ENCODE measurements around the gene LIMK2.
"Not testable (repeated sequence)": the region's sequence is repeated elsewhere in the genome, so short reads cannot be mapped to it uniquely, and the experiment has no call there.

The LIMK2 gene

DNA sequence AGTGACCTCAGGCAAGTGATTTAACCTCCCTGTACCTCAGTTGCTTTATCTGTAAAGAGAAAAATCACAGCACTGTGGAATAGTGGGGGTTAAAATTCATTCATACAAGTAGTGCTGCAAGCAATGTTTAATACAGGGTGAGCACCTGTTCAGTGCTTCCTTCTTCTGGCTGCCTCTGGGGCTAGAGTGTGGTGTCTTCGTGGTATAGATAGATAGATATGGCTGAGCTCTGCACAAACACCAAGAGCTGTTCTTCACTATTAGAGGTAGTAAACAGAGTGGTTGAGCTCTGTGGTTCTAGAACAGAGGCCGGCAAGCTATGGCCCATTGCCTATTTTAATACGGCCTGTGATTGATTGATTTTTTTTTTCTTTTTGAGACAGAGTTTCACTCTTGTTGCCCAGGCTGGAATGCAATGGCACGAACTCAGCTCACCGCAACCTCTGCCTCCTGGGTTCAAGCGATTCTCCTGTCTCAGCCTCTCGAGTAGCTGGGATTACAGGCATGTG, 32.9 kb downstream of the LIMK2 start:
- no peak for DNase-seq

DNA sequence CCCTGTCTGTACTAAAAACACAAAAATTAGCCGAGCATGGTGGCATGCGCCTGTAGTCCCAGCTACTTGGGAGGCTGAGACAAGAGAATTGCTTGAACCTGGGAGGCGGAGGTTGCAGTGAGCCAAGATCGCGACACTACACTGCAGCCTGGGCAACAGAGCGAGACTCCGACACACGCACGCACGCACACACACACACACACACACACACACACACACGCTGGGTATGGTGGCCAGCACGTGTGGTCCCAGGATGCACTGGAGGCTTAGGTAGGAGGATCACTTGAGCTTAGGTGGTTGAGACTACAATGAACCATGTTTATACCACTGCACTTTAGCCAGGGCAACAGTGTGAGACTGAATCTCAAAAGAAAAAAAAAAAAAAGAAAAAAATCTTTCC, 33.9 kb downstream of the LIMK2 start:
- DNase-seq = not testable (repeated sequence)

DNA sequence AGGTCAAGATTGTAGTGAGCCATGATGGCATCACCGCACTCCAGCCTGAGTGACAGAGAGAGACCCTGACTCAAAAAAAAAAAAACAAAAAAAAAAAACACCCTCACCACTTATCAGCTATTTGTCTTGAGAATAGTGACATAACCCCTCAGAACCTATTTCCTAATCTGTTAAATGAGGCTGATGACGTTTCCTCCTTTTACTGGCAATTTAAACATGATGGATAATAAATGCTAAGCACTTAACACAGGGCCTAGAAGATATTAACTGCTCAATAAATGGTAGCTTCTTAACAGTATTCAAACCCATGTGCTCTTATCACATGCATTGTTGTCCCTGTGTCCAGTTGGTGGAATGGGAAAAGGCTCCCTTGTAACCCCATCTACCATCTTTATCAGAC, 34.6 kb downstream of the LIMK2 start:
- DNase-seq = no peak

DNA sequence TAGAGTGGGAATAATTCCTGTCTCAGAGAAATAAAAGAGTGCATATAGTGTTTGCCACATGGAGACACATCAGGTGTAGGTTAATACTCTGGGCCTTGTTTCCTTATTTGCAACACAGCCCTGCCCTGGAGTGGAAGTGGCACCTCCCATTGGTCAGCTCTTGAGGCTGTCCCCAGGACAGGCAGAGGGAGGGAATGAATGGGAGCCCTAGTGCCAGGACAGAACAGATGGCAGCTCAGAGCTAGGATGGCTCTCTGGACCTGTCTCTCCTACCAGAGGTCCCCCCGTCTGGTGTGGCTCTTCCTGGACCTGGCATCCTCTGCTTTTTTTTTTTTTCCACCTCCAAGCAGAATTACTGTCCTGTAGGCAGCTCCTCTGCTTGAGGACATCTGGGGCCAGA, 35.6 kb downstream of the LIMK2 start:
- DNase-seq = no peak

DNA sequence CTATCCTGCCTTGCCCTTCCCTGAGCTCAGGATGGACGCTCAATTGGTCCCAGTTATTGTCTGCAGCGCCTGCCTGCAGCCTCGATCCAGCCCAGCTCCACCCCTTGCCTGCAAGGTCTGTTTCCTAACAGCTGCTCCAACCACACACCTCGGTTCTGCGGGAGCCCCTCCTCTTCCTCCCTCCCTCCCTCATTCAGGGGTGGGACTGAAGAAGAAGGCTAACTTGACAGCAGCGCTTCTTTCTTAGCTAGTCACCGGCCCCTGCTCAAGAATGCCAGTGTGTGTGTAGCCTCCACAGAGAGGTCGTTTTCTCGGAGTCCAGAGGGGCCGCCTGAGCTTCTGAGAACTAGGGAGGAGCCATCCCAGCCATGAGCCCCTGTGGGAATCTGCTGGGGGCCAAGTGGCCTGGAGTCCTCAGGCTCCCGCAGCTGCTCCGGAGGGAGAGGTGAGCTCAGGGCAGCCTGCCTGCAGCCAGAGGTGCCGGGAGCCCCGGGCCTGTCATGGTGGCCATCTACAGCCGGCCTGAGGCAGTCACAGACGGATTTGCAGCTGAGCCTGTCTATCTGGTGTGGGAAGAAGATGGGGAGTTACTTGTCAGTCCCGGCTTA, 36.1 kb downstream of the LIMK2 start:
- DNase-seq = peak; percentile 33 to 48 (median 39)

DNA sequence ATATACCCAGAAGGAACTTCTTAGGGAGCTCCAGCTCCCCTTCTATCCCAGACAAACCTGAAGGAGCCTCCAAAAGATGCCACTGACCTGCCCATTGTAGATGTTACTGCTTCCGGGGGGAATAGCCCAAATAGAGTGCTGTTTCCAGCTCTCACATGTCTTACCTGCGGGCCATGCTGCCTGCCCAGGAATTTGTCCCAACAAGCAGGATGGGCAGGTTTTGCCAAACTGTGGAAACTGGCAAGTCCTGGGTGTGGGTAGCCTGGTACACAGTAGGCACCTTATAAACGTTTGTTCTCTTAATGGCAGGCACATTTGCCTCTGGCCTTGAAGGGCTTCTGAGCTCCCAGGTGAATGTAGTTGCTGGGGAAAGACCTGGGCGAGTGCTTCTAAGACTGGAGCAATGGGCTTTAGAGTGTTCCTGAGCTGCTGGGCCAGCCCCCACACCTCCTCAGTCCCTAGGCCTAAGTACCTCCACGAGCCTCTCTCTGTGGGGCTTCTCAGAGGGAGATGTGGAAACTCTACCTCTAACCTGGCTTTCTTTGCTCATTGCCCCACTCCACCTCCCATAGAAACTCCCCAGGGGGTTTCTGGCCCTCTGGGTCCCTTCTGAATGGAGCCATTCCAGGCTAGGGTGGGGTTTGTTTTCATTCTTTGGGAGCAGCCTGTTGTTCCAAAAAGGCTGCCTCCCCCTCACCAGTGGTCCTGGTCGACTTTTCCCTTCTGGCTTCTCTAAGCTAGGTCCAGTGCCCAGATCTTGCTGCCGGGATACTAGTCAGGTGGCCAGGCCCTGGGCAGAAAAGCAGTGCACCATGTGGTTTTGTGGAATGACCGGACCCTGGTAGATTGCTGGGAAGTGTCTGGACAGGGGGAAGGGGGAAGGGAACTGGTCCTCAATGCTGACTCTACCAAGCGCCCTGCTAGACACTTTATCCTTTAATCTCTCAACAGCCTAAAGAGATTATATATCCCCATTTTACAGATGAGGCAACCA, 37.2 kb downstream of the LIMK2 start:
- DNase-seq = no peak

DNA sequence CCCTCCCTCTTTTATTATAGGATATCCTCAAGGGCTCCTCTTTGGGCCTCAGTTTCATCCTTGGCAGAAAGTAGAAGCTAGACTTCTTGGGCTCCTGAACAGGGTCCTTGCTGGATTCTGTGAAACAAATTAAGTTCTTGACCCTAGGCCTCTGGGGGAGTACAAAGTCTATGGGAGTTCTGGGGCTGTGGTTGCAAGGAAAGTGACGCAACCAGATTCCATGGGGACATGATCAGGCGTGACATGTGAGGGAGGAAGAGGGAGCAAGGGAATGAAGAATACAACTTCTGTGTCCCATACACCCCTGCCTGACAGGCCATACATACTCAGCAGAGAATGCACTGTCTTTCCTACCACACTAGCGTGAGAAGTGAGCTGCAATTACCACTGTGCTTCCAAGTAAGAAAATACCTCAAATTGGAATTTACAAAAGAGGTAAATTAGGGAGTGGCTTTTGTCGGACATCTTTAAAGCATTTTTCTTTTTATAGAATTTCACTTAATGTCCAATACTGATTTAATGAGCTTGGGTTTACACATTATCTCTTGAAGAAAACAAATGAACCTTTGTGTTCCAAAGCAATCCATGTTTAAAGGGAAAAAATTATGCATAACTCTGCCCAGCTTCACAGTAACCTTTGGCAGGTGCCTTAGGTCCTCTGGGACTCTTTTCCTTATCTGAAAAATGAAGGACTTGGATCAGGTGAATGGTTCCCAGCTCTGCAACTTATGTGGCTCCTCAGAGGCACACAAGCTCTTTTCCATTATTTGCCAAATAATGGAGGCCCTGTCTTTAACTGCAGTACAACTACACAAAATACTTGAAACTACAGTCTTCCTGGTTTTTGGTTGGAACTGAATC, 38.9 kb downstream of the LIMK2 start:
- no peak for DNase-seq

DNA sequence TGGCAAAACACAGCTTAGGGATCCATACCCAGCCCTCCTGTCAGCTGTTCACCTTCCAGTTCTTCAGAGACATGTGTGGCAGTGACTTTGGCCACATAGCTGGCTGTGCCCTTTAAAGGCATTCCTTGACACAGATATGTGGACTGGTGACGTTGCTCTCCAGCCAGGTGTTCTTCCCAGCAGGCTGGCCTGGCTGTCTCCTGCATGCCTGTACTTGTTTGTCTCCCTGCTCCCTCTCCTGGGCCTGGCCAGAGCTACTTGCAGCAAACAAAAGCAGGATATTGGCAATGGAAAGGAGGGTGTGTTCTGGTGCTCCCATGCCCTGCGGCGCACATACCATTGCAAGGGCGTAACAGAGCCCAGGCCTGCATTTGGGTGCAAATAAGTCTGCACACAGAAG, 41.9 kb downstream of the LIMK2 start:
- DNase-seq = no peak

DNA sequence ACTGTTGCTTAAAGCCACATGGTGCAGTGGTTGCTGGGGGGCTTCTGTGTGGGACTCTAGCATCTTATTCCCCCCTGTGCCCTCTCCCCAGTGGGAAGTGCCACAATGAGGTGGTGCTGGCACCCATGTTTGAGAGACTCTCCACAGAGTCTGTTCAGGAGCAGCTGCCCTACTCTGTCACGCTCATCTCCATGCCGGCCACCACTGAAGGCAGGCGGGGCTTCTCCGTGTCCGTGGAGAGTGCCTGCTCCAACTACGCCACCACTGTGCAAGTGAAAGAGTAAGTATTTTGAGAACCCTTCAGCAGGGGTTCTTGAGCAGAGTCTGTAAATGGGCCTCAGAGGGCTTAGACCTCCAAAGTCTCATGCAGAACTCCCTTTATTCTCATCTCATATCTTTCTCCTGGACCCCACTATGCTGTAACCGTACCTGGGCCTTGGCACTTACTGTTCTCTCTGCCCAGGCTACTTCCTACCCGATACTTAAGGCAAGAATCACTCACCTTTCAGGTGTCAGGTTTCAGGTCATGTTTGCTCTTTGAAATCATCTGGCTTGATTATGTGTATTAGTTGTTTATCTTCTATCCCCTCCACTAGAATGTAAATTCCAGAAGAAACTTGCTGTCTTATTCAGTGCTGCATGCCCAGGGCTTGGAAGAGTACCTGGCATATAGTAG, 47.8 kb downstream of the LIMK2 start:
- no peak for DNase-seq

DNA sequence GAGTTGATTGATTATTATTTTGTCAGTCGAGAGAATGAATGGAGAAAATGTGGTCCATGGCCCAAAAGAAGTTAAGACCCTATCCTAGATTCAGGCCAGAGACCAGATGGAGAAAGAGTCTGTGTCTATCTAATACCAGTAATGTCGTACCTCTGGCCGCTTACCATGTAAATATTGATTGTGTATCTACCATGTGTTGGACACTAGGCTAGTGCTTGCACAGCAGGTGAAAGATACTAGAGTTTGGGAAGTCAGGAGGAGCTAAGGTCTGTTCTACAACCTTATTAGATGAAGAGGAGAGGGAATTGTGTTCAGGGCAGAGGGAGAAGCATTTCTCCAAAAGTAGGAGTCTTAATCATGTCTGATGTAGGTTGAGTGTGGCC, 48.4 kb downstream of the LIMK2 start:
- no peak for DNase-seq

DNA sequence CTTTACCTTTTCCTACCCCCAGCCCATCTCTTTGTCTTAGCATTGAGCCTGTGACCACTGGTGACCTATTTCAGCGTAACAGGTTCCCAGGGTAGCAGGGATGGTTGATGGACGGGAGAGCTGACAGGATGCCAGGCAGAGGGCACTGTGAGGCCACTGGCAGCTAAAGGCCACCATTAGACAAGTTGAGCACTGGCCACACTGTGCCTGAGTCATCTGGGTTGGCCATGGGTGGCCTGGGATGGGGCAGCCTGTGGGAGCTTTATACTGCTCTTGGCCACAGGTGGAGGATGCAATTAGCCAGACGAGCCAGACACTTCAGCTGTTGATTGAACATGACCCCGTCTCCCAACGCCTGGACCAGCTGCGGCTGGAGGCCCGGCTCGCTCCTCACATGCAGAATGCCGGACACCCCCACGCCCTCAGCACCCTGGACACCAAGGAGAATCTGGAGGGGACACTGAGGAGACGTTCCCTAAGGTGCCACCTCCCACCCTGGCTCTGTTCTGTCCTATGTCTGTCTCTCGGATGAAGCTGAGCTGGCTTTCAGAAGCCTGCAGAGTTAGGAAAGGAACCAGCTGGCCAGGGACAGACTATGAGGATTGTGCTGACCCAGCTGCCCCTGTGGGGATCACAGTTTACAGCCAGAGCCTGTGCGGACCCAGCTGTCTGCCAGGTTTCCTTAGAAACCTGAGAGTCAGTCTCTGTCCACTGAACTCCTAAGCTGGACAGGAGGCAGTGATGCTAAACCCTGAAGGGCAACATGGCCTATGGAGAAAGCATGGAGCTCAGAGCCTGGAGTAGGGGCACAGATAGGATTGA, 50.4 kb downstream of the LIMK2 start:
- no peak for DNase-seq

DNA sequence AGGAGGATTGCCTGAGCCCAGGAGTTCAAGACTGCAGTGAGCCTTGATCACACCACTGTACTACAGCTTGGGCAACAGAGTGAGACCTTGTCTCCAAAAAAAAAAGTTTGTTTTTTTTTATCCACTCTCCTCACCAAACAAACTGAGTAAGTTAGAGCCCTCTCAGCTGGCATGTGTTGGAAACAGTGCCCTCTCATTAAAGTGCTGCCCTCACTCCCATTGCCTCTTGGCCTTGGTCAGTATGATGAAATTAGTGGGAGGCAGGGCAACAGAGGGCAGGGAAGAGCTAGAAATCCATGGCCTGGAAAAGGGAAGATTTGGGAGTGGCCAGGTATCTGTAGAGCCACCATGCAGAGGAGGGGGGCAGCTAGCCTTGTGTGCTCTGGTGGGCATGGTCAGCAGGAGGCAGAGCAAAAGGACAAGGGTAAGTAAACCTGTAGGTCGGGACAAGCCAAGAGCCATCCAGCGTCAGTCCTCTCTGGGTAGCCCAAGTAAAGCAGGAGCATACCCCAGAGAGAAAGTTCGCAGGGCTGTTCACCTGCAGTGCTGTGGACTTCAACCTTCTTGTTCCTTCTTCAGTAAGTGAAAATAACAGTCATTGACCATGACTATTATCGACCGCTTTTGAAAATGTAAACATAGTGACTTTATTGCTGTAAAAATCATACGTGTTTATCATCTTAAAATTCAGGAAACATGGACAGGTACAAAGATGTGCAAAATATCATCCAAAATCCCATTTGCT, 52.0 kb downstream of the LIMK2 start:
- DNase-seq = no peak

DNA sequence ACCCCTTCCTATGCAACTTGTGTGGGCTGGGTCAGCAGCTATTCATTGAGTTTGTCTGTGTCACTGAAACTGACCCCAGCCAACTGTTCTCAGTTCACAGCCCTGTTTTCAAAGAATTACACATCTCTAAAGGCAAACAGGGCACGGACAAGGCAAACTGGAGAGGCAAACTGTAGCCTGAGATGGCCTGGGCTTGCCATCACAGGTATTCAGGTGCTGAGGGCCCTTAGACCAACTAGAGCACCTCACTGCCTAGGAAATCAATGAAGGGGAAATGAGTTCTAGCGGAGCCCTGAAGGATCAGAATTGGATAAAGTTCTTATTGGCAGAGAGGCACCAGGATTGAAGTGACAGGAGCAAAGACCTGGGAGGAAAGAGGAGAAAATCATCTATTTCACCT, 56.2 kb downstream of the LIMK2 start:
- no peak for DNase-seq

DNA sequence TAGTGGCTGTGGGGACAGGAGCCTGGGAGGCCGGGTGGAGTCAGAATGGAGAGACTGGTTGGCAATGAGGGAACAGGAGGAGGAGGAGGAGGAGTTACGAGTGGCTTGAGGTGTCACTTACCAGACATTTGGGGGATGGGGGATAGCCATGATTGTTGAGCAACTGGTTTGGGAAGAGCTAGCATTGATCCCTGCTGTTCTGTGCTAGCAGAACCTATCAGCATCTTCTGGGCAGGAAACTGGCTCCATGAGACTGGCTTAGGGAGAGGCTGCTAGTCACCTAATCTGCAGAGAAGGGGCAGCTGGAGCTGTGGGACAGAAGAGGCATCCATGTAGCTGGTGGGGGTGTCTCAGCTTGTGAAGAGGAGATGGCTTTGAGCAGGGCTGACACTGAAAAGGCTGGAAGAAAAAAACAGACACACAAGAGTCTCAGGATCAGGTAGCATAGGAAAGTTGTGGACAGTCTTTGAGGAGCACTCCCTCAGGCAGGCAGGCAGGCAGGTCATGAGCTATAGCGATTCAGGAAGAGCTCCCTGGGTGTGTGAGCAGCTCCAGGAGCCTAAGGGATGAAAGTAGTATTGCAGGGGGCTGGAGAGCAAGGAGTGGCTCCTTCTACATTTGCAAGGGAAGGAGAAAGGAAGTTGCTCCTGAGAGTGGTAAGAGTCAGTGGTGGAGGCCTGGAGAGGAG, 57.9 kb downstream of the LIMK2 start:
- DNase-seq = no peak

DNA sequence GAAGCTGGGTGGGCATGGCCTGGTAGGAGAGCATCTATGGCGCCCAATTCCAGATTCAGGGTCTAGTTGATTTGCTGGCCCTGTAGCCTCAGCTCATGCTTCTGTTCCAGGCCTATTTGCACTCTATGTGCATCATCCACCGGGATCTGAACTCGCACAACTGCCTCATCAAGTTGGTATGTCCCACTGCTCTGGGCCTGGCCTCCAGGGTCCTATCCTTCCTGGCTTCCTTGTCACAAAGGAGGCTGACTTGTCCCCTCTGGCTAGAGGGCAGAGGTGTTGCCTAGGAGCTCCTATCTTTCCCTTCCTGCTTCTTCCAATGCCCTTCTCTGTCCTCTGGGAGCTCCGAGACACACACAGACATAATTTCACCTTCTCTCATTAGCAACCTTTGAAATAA, 58.9 kb downstream of the LIMK2 start:
- no peak for DNase-seq

DNA sequence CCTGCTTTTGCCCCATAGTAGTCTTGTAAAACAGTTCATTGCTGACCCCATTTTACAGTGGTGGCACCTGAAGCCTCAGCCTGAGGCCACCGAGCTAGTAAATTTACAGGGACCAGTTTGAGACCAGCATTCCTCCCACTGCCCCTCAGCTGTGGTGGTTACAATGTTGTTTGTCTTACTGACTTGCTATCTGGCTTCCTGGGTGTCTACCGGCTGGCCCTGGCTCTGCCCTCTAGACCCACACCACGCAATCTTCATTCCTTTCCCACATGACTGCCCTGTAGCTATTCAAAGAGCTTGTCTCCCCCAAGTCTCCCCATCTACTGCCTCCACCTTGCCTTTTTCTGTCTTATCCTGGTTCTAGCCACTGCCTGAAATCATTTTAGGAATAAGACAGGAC, 59.4 kb downstream of the LIMK2 start:
- DNase-seq = no peak

DNA sequence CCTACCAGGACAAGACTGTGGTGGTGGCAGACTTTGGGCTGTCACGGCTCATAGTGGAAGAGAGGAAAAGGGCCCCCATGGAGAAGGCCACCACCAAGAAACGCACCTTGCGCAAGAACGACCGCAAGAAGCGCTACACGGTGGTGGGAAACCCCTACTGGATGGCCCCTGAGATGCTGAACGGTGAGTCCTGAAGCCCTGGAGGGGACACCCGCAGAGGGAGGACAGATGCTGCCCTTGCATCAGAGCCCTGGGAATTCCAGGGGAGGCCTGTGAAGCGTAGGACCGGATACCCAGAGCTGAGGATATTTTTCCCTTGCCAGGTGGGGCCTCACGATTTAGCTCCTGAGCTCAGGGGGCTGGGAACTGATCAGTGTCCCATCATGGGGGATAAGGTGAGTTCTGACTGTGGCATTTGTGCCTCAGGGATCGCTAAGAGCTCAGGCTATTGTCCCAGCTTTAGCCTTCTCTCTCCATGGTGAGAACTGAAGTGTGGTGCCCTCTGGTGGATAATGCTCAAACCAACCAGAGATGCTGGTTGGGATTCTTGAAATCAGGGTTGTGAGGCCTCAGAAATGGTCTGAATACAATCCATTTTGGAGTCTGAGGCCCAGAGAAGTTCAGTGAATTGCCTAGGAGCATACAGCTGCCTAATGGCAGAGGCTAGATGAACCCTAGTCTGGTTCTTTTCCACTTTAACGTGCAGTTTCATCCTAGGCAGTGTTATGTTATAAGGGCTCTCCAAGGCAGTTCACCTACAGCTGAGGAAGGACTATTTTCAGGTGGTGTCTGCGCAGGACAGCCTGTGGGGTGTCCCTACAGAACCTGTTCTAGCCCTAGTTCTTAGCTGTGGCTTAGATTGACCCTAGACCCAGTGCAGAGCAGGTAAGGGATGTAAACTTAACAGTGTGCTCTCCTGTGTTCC, 60.7 kb downstream of the LIMK2 start:
- DNase-seq = peak; percentile 71 to 79 (median 75)

DNA sequence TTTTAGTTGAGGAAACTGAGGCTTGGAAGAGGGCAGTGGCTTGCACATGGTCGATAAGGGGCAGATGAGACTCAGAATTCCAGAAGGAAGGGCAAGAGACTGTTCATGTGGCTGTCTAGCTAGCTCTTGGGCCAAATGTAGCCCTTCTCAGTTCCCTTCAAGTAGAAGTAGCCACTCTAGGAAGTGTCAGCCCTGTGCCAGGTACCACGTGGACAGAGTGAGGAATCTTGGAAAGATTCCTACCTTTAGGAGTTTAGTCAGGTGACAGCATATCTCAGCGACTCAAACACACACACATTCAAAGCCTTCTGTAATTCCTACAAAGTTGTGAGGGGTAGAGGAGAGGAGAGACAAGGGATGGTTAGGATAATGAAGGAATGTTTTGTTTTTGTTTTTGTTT, 61.9 kb downstream of the LIMK2 start:
- DNase-seq = no peak

DNA sequence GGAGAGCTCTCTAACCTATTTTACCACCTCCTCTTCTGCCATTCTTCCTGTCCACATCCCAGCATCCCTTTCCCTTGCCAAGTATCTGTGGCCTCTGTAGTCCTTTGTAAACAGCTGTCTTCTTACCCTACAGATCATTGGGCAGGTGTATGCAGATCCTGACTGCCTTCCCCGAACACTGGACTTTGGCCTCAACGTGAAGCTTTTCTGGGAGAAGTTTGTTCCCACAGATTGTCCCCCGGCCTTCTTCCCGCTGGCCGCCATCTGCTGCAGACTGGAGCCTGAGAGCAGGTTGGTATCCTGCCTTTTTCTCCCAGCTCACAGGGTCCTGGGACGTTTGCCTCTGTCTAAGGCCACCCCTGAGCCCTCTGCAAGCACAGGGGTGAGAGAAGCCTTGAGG, 62.9 kb downstream of the LIMK2 start:
- no peak for DNase-seq
